Stimulated activated effector memory CD8-positive, alpha-beta T cell treated with anti-CD3 and anti-CD28 coated beads, Interleukin-12 subunit alpha, Interleukin-12 subunit beta, amount 100 ng/mL, for 72 hours (primary cell): ENCODE data around the gene KRT33B.
"Not testable (repeated sequence)": the region's sequence is repeated elsewhere in the genome, so short reads cannot be mapped to it uniquely, and the experiment has no call there.

ENCODE experiments used
- ATAC-seq: fragments of 150-1000 bp; cut with Tn5 transposase; 2 replicates; pipeline ENCODE4 v1.10.0; 2021
- DNase-seq, 2 donors: peaks; one replicate each; pipeline ENCODE4 v3.0.0; 2021 to 2022; ENCODE audit warnings: low spot score in 2 of 2
- H3K27ac Mint-ChIP-seq: one replicate; pipeline ENCODE4 v1.8.0; 2022; ENCODE audit warnings: mild to moderate bottlenecking, mixed read lengths
- H3K36me3 Mint-ChIP-seq: one replicate; pipeline ENCODE4 v1.8.0; 2022; ENCODE audit warnings: mild to moderate bottlenecking, mixed read lengths
- H3K4me1 Mint-ChIP-seq: one replicate; pipeline ENCODE4 v1.8.0; 2022; ENCODE audit warnings: mixed read lengths
- H3K4me3 Mint-ChIP-seq: one replicate; pipeline ENCODE4 v1.8.0; 2022; ENCODE audit warnings: mild to moderate bottlenecking, mixed read lengths
- H3K9me3 Mint-ChIP-seq: one replicate; pipeline ENCODE4 v1.8.0; 2022; ENCODE audit warnings: mixed read lengths

The KRT33B gene

GRCh38 chr17:41396996-41397660 lies 27.5 kb upstream of the KRT33B start, which contains the start of gene KRT31:
Gene KRT31, minus strand, starts transcription at chr17:41397608. Its CDS starts 69 bp downstream, at chr17:41397539.
- no peak for DNase-seq
- no peak within 1 kb of the TSS for H3K4me3 Mint-ChIP-seq
- no peaks in the 10 kb centered on the region for H3K36me3 Mint-ChIP-seq
- no peaks in the 10 kb centered on the region for H3K9me3 Mint-ChIP-seq
- H3K27ac Mint-ChIP-seq = peak within 1 kb of the TSS; percentile 14
- no peak for ATAC-seq
- peaks cover 3% of the 10 kb centered on the region for H3K4me1 Mint-ChIP-seq

GRCh38 chr17:41396340-41396739 lies 26.7 kb upstream of the KRT33B start:
- ATAC-seq (no peak), DNase-seq (no peak)
- Mint-ChIP-seq H3K36me3 (no peaks in the 10 kb centered on the region), H3K4me3 (no peak overlapping the region), H3K27ac (no peak overlapping the region), H3K9me3 (no peaks in the 10 kb centered on the region), H3K4me1 (no peaks in the 10 kb centered on the region)

GRCh38 chr17:41395611-41396010 lies 26.0 kb upstream of the KRT33B start:
- Mint-ChIP-seq H3K9me3 (no peaks in the 10 kb centered on the region), H3K36me3 (no peaks in the 10 kb centered on the region), H3K27ac (no peak overlapping the region), H3K4me3 (no peak overlapping the region), H3K4me1 (no peaks in the 10 kb centered on the region)
- DNase-seq = no peak
- no peak for ATAC-seq

- DNase-seq, H3K4me1 Mint-ChIP-seq, H3K27ac Mint-ChIP-seq, H3K9me3 Mint-ChIP-seq, ATAC-seq, H3K4me3 Mint-ChIP-seq, H3K36me3 Mint-ChIP-seq: not testable (repeated sequence)
Measured at GRCh38 chr17:41395044-41395443, 25.4 kb upstream of the KRT33B start.

- H3K36me3 Mint-ChIP-seq = no peaks in the 10 kb centered on the region
- no peak overlapping the region for H3K27ac Mint-ChIP-seq
- H3K4me3 Mint-ChIP-seq = no peak overlapping the region
- no peaks in the 10 kb centered on the region for H3K4me1 Mint-ChIP-seq
- no peak for ATAC-seq
- DNase-seq = no peak
- H3K9me3 Mint-ChIP-seq = no peaks in the 10 kb centered on the region
Measured at GRCh38 chr17:41394254-41394996, 24.8 kb upstream of the KRT33B start.

GRCh38 chr17:41393826-41394225 lies 24.2 kb upstream of the KRT33B start:
- no peaks in the 10 kb centered on the region for H3K36me3 Mint-ChIP-seq
- no peak for DNase-seq
- no peak overlapping the region for H3K4me3 Mint-ChIP-seq
- H3K9me3 Mint-ChIP-seq = no peaks in the 10 kb centered on the region
- ATAC-seq = no peak
- no peaks in the 10 kb centered on the region for H3K4me1 Mint-ChIP-seq
- no peak overlapping the region for H3K27ac Mint-ChIP-seq

GRCh38 chr17:41393294-41393693 lies 23.7 kb upstream of the KRT33B start:
- ATAC-seq (no peak), DNase-seq (no peak)
- no peak overlapping the region for H3K4me3 Mint-ChIP-seq
- H3K27ac Mint-ChIP-seq = no peak overlapping the region
- no peaks in the 10 kb centered on the region for H3K36me3 Mint-ChIP-seq
- no peaks in the 10 kb centered on the region for H3K4me1 Mint-ChIP-seq
- no peaks in the 10 kb centered on the region for H3K9me3 Mint-ChIP-seq

- H3K27ac Mint-ChIP-seq = no peak overlapping the region
- ATAC-seq (no peak), DNase-seq (no peak)
Measured at GRCh38 chr17:41392278-41392677, 22.7 kb upstream of the KRT33B start.

GRCh38 chr17:41391535-41391934 lies 21.9 kb upstream of the KRT33B start:
- H3K9me3 Mint-ChIP-seq = peaks cover 2% of the 10 kb centered on the region
- H3K27ac Mint-ChIP-seq = no peak overlapping the region
- H3K4me1 Mint-ChIP-seq = no peaks in the 10 kb centered on the region
- no peaks in the 10 kb centered on the region for H3K36me3 Mint-ChIP-seq
- H3K4me3 Mint-ChIP-seq = no peak overlapping the region
- ATAC-seq (no peak), DNase-seq (no peak)

More at GRCh38 chr17:41392278-41392677, 22.7 kb upstream of the KRT33B start:
- H3K4me1 Mint-ChIP-seq = no peaks in the 10 kb centered on the region
- no peaks in the 10 kb centered on the region for H3K36me3 Mint-ChIP-seq
- H3K9me3 Mint-ChIP-seq = no peaks in the 10 kb centered on the region
- no peak overlapping the region for H3K4me3 Mint-ChIP-seq

GRCh38 chr17:41390411-41390938 lies 20.9 kb upstream of the KRT33B start:
- no peaks in the 10 kb centered on the region for H3K36me3 Mint-ChIP-seq
- no peak overlapping the region for H3K27ac Mint-ChIP-seq
- peaks cover 6% of the 10 kb centered on the region for H3K9me3 Mint-ChIP-seq
- no peaks in the 10 kb centered on the region for H3K4me1 Mint-ChIP-seq
- DNase-seq (no peak), ATAC-seq (no peak)
- no peak overlapping the region for H3K4me3 Mint-ChIP-seq

GRCh38 chr17:41387670-41388069 lies 18.1 kb upstream of the KRT33B start:
- H3K27ac Mint-ChIP-seq = no peak overlapping the region
- ATAC-seq (no peak), DNase-seq (no peak)
- H3K4me3 Mint-ChIP-seq = no peak overlapping the region
- H3K36me3 Mint-ChIP-seq = no peaks in the 10 kb centered on the region
- H3K4me1 Mint-ChIP-seq = no peaks in the 10 kb centered on the region
- peaks cover 6% of the 10 kb centered on the region for H3K9me3 Mint-ChIP-seq

- DNase-seq (no peak), ATAC-seq (no peak)
- peaks cover 6% of the 10 kb centered on the region for H3K9me3 Mint-ChIP-seq
- no peaks in the 10 kb centered on the region for H3K4me1 Mint-ChIP-seq
- H3K27ac Mint-ChIP-seq = no peak overlapping the region
- H3K4me3 Mint-ChIP-seq = no peak overlapping the region
- H3K36me3 Mint-ChIP-seq = no peaks in the 10 kb centered on the region
Measured at GRCh38 chr17:41386227-41386626, 16.6 kb upstream of the KRT33B start.

GRCh38 chr17:41383690-41384089 lies 14.1 kb upstream of the KRT33B start:
- H3K27ac Mint-ChIP-seq = no peak overlapping the region
- H3K36me3 Mint-ChIP-seq = no peaks in the 10 kb centered on the region
- ATAC-seq (no peak), DNase-seq (no peak)
- H3K4me1 Mint-ChIP-seq = no peaks in the 10 kb centered on the region
- peaks cover 6% of the 10 kb centered on the region for H3K9me3 Mint-ChIP-seq
- H3K4me3 Mint-ChIP-seq = no peak overlapping the region

GRCh38 chr17:41382394-41382793 lies 12.8 kb upstream of the KRT33B start:
- Mint-ChIP-seq H3K36me3 (no peaks in the 10 kb centered on the region), H3K4me3 (no peak overlapping the region), H3K27ac (no peak overlapping the region), H3K9me3 (peaks cover 6% of the 10 kb centered on the region), H3K4me1 (no peaks in the 10 kb centered on the region)
- no peak for ATAC-seq
- no peak for DNase-seq

GRCh38 chr17:41381943-41382342 lies 12.3 kb upstream of the KRT33B start, which contains the start of gene KRT34:
Gene KRT34, minus strand, starts transcription at chr17:41382306. Its CDS starts 60 bp downstream, at chr17:41382246.
- H3K9me3 Mint-ChIP-seq, H3K27ac Mint-ChIP-seq, DNase-seq, H3K4me1 Mint-ChIP-seq, H3K36me3 Mint-ChIP-seq, ATAC-seq, H3K4me3 Mint-ChIP-seq: not testable (repeated sequence)

GRCh38 chr17:41380091-41380490 lies 10.5 kb upstream of the KRT33B start:
- not testable (repeated sequence) for DNase-seq, ATAC-seq, H3K9me3 Mint-ChIP-seq, H3K4me1 Mint-ChIP-seq, H3K36me3 Mint-ChIP-seq, H3K27ac Mint-ChIP-seq, H3K4me3 Mint-ChIP-seq
